HepG2 (cell line): Measurements from ENCODE around the gene AK3. TPM values are rescaled to one million over a fixed set of nuclear protein-coding genes. Genes with fewer than 3 reads are reported as not detected.

Source experiments
- ATAC-seq: fragments of 200-7000 bp; cut with Tn5 transposase; 3 replicates; pipeline ENCODE4 v1.9.1; 2020; ENCODE audit warnings: mild to moderate bottlenecking, moderate library complexity
- BruUV-seq: library from RNA; stranded (reverse); fragments of 400-500 nt; replicated peaks from 2 replicates; lab custom pipeline; 2021; lab: Mats Ljungman, UMichigan
- CTCF ChIA-PET: fragments of 300-600 bp; formaldehyde crosslinking; extraction: SDS; loops from one replicate; lab custom pipeline; 2021; ENCODE audit warnings: low total read pairs, inconsistent platforms, low intra/inter-chr PET ratio; lab: Yijun Ruan, JAX
- POLR2A ChIA-PET: fragments of 350-600 bp; sonication (Branson Sonifier 250); formaldehyde crosslinking; loops from one replicate; lab custom pipeline; 2020; ENCODE audit warnings: antibody characterized with exemption, inconsistent platforms; lab: Yijun Ruan, JAX
- DNase-seq: peaks from one replicate; pipeline ENCODE4 v3.0.0-alpha.2; 2015; ENCODE audit warnings: low spot score
- FAIRE-seq: peaks from 3 replicates; lab custom pipeline; 2011; peaks lifted over from hg19 to GRCh38; lab: Jason Lieb, UNC
- H2AFZ ChIP-seq: one replicate; pipeline ENCODE4 v1.6.1; 2011; ENCODE audit warnings: low read length, inconsistent platforms
- H3K27ac ChIP-seq: fragments of 300-600 bp; 3 replicates; pipeline ENCODE4 v1.8.0; 2011; ENCODE audit warnings: mixed run types, mild to moderate bottlenecking, mixed read lengths, low read length, inconsistent platforms; ENCODE audit not compliant: insufficient read depth; ENCODE audit errors: extremely low read length
- H3K27me3 ChIP-seq, 2 experiments: fragments of 200-600 bp in 1 of 2; 2 replicates in 1 of 2; 3 replicates in 1 of 2; pipeline versions ENCODE4 v1.6.0 to v1.8.0; 2011; ENCODE audit warnings: low read length in 2 of 2, mild to moderate bottlenecking in 2 of 2, moderate library complexity in 2 of 2, inconsistent platforms in 1 of 2; ENCODE audit not compliant: insufficient read depth in 2 of 2, control insufficient read depth in 1 of 2
- H3K36me3 ChIP-seq, 2 experiments: fragments of 200-600 bp in 1 of 2; replicated peaks in 1 of 2; 2 replicates in 1 of 2; 3 replicates in 1 of 2; pipeline versions ENCODE4 v1.5.1 to v1.8.0; 2011; ENCODE audit warnings: low read length in 2 of 2, inconsistent platforms in 1 of 2; ENCODE audit not compliant: insufficient read depth in 2 of 2, control insufficient read depth in 1 of 2
- H3K4me1 ChIP-seq: 2 replicates; pipeline ENCODE4 v1.5.1; 2012; ENCODE audit warnings: low read length, inconsistent platforms; ENCODE audit not compliant: insufficient read depth
- H3K4me2 ChIP-seq: 2 replicates; pipeline ENCODE4 v1.6.0; 2011; ENCODE audit warnings: low read depth, low read length, inconsistent platforms
- H3K4me3 ChIP-seq, 3 experiments: fragments of 200-600 bp in 1 of 3; sonication (generic), shearing (Covaris generic) in 1 of 3; replicated peaks in 1 of 3; 2 replicates each; pipeline ENCODE4 v1.5.1; 2011 to 2016; ENCODE audit warnings: low read length in 3 of 3, inconsistent platforms in 2 of 3, low read depth in 2 of 3, mild to moderate bottlenecking in 2 of 3, control low read depth in 1 of 3, mixed read lengths in 1 of 3; ENCODE audit not compliant: insufficient read depth in 1 of 3
- H3K79me2 ChIP-seq: one replicate; pipeline ENCODE4 v1.6.1; 2011; ENCODE audit warnings: low read length, inconsistent platforms; ENCODE audit not compliant: insufficient read depth
- H3K9ac ChIP-seq: 2 replicates; pipeline ENCODE4 v1.6.0; 2011; ENCODE audit warnings: mild to moderate bottlenecking, low read depth, low read length, inconsistent platforms; ENCODE audit not compliant: insufficient read depth
- H3K9me3 ChIP-seq: 2 replicates; pipeline ENCODE4 v1.5.1; 2012; ENCODE audit warnings: mild to moderate bottlenecking, low read length
- H4K20me1 ChIP-seq: 2 replicates; pipeline ENCODE4 v1.6.0; 2011; ENCODE audit warnings: inconsistent platforms, mild to moderate bottlenecking, low read length, moderate library complexity; ENCODE audit not compliant: insufficient read depth
- ARID3A ChIP-seq: IDR thresholded peaks from 2 replicates; pipeline ENCODE4 v1.6.1; 2012; ENCODE audit warnings: low read depth, low read length, improper control_type of control experiment
- DPF2 ChIP-seq: sonication (generic); formaldehyde crosslinking; IDR thresholded peaks from 2 replicates; pipeline ENCODE4 v1.4.0; 2020; ENCODE audit warnings: mild to moderate bottlenecking, low read depth, missing genetic modification reagents, borderline replicate concordance
- NR2C2 ChIP-seq: sonication (generic); formaldehyde crosslinking; IDR thresholded peaks from 2 replicates; pipeline ENCODE4 v1.4.0; 2020; ENCODE audit warnings: missing genetic modification reagents, mild to moderate bottlenecking, moderate library complexity, borderline replicate concordance
- RERE ChIP-seq: IDR thresholded peaks from 2 replicates; pipeline ENCODE4 v1.6.1; 2016; ENCODE audit warnings: low read depth, missing genetic modification reagents, missing compliant biosample characterization
- RFX3 ChIP-seq: IDR thresholded peaks from 2 replicates; pipeline ENCODE4 v1.6.1; 2016; ENCODE audit warnings: missing biosample characterization, missing genetic modification reagents
- SP1 ChIP-seq, 2 experiments: fragments of 450-650 bp in 1 of 2; sonication (generic) in 1 of 2; formaldehyde crosslinking in 1 of 2; IDR thresholded peaks; 2 replicates each; pipeline versions ENCODE4 v1.4.0 to v1.6.1; 2016 to 2020; ENCODE audit warnings: missing genetic modification reagents in 1 of 2
- TBP ChIP-seq: sonication (generic); formaldehyde crosslinking; IDR thresholded peaks from 2 replicates; pipeline ENCODE4 v1.5.0; 2020; ENCODE audit warnings: missing genetic modification reagents
- THRA ChIP-seq: sonication (generic); formaldehyde crosslinking; IDR thresholded peaks from 2 replicates; pipeline ENCODE4 v1.4.0; 2020; ENCODE audit warnings: missing genetic modification reagents, borderline replicate concordance
- UBTF ChIP-seq: sonication (generic); formaldehyde crosslinking; IDR thresholded peaks from 2 replicates; pipeline ENCODE4 v1.4.0; 2020; ENCODE audit warnings: mild to moderate bottlenecking, missing genetic modification reagents
- ZNF101 ChIP-seq: sonication (generic); formaldehyde crosslinking; IDR thresholded peaks from 2 replicates; pipeline ENCODE4 v1.4.0; 2020; ENCODE audit warnings: mild to moderate bottlenecking, low read depth, missing genetic modification reagents, borderline replicate concordance
- ZNF383 ChIP-seq: sonication (generic); formaldehyde crosslinking; IDR thresholded peaks from 2 replicates; pipeline ENCODE4 v1.4.0; 2020; ENCODE audit warnings: missing genetic modification reagents, mild to moderate bottlenecking, borderline replicate concordance
- ZNF550 ChIP-seq: sonication (generic); formaldehyde crosslinking; IDR thresholded peaks from 2 replicates; pipeline ENCODE4 v1.4.0; 2020; ENCODE audit warnings: mild to moderate bottlenecking, missing genetic modification reagents, borderline replicate concordance
- ZNF781 ChIP-seq: sonication (generic); formaldehyde crosslinking; IDR thresholded peaks from 2 replicates; pipeline ENCODE4 v1.5.1; 2020; ENCODE audit warnings: borderline replicate concordance, mild to moderate bottlenecking, missing genetic modification reagents; ENCODE audit errors: not compliant biosample characterization
- in situ Hi-C: cut with HindIII; loops from 2 replicates; pipeline ENCODE4 v1.10.0; 2017; ENCODE audit warnings: low pct_unique_long_range_greater_than_20kb; ENCODE audit not compliant: extremely low pct_ligation_motif_present
- intact Hi-C: fragments of 100-400 bp; cut with micrococcal nuclease; formaldehyde crosslinking; loops from one replicate; pipeline ENCODE4 v1.10.0; 2022; ENCODE audit not compliant: unreplicated experiment
- polyA plus RNA-seq, 8 experiments: library from polyadenylated mRNA; depleted of rRNA in 3 of 8; stranded (reverse) in 7 of 8; unstranded in 1 of 8; fragments of >200 nt; fragmentation: Illumina TruSeq in 4 of 8; extraction: Trizol in 4 of 8; gene quantifications; 2 replicates each; pipeline versions ENCODE4 v1.2.1 to v1.2.3, GENCODE V29; 2011 to 2016; ENCODE audit warnings: low read depth in 4 of 8, missing spikeins in 1 of 8, mixed read lengths in 1 of 8; ENCODE audit not compliant: insufficient read depth in 1 of 8
- total RNA-seq, 5 experiments: library from RNA; depleted of rRNA; stranded (reverse); fragments of >200 nt; fragmentation: Illumina TruSeq; extraction: Trizol; gene quantifications; 2 replicates each; pipeline ENCODE4 v1.2.3, GENCODE V29; 2016; ENCODE audit warnings: low read depth in 1 of 5

AK3 gene
- total and polyA plus RNA-seq, 2 of the 13 experiments (the other 11 are each of a cell fraction or from before 2014, with no cell fraction given) = 76.8 to 109 TPM

GRCh38 chr9:4709380-4709779 lies 31.6 kb downstream of the AK3 start:
- Histone ChIP-seq H4K20me1 (0 out of 2 replicates have a peak, but pooled peaks cover 3% of the 10 kb centered on the region), H2AFZ (no peak overlapping the region), H3K9ac (no peak overlapping the region), H3K4me2 (no peak overlapping the region), H3K9me3 (no peaks in the 10 kb centered on the region), H3K4me1 (no peaks in the 10 kb centered on the region), H3K79me2 (no peaks in the 10 kb centered on the region), H3K4me3 (no peak overlapping the region), H3K27ac (no peak overlapping the region), H3K36me3 (peaks cover 1 to 42% of the 10 kb centered on the region in 2 experiments), H3K27me3 (no peaks in the 10 kb centered on the region)
- in situ Hi-C loops = no loop called here
- no TSS peak for BruUV-seq
- intact Hi-C loops = loop anchor here (5.0 kb wide), 1 partner anchor 33 kb away; the partner anchor contains the start of gene AK3
- ChIA-PET CTCF (no interaction called here), POLR2A (interaction anchor here (1.7 kb wide), 1 partner anchor 31 kb away, joined by 3 read pairs; the partner anchor contains the start of gene AK3)
- no peak for ATAC-seq
- DNase-seq = no peak
- FAIRE-seq = no peak
- no peak for TF ChIP-seq ZNF550 (CRISPR knock-in tag)
- TF ChIP-seq THRA (CRISPR knock-in tag) = no peak
- no peak for TF ChIP-seq TBP
- TF ChIP-seq RERE (CRISPR knock-in tag) = no peak
- TF ChIP-seq ZNF781 (CRISPR knock-in tag) = no peak
- no peak for TF ChIP-seq RFX3
- no peak for TF ChIP-seq ZNF383 (CRISPR knock-in tag)
- no peak for TF ChIP-seq DPF2 (CRISPR knock-in tag)
- no peak for TF ChIP-seq NR2C2 (CRISPR knock-in tag)
- no peak for TF ChIP-seq ARID3A
- no peak for TF ChIP-seq UBTF
- no peak for TF ChIP-seq SP1 (IDR thresholded peaks at IDR 0.05)
- TF ChIP-seq SP1 (CRISPR knock-in tag; IDR thresholded peaks at IDR 0.05) = no peak
- no peak for TF ChIP-seq ZNF101 (CRISPR knock-in tag)
